Stimulated activated naive CD8-positive, alpha-beta T cell treated with anti-CD3 and anti-CD28 coated beads, Interleukin-15, Interleukin-2, amounts not matched to agents 100 ng/mL and 50 ng/mL, for 24 hours (primary cell): ENCODE data around the gene C20orf204.
A peak's percentile ranks its signal among the peaks of the same experiment; 100 is the strongest.

Experiments
- H3K27ac Mint-ChIP-seq: one replicate; pipeline ENCODE4 v1.8.0; 2021; ENCODE audit warnings: mild to moderate bottlenecking, mixed read lengths
- H3K27me3 Mint-ChIP-seq: one replicate; pipeline ENCODE4 v1.8.0; 2021; ENCODE audit warnings: mixed read lengths
- H3K36me3 Mint-ChIP-seq: one replicate; pipeline ENCODE4 v1.8.0; 2021; ENCODE audit warnings: low read depth, mixed read lengths
- H3K4me1 Mint-ChIP-seq: one replicate; pipeline ENCODE4 v1.8.0; 2021; ENCODE audit warnings: low read depth, mixed read lengths
- H3K4me3 Mint-ChIP-seq: one replicate; pipeline ENCODE4 v1.8.0; 2021; ENCODE audit warnings: mild to moderate bottlenecking, mixed read lengths
- H3K9me3 Mint-ChIP-seq: one replicate; pipeline ENCODE4 v1.8.0; 2021; ENCODE audit warnings: mixed read lengths

C20orf204 gene

DNA sequence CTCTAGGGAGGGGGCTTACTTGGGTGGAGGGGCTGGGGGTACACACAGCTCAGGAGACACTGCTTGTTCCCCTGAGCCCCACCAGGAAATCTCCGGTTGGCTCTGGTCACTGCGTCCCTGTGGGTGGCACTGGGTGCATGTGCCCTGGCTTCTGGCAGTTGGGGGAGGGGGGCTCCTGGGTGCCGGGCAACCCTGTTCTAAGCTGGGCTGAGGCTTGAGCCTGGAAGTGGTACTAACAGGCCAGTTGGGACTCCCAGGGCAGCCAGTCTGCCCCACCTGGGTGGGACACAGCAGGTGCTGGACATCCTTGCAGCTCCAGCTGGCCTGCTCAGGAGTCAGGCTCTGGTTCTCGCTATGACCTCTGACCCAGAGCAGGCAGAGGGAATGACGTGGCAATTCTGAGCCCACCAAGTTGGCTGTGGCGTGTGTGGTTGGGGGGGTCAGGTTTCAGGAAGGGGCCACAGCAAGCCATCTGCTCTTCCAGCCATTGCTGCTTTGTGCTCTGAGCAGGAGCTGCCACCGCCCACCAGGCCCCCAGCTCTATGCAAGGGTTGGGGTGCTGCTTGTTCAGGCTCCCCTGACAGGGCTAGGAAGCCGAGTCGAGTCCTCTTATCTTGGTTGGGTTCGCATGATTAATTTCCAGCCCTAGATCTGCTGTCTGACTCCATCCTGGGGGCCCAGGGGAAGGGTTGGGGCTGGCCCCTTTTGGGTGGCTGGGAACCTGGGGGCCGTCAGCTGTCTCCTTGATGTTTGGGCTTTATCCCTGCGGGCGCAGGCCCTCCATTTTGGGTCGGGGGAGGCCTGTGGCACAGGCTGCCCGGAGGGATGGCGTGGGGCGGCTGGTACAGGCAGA lies 590 bp downstream of the C20orf204 start:
- H3K36me3 Mint-ChIP-seq: peaks cover 14% of the 10 kb centered on the region
- peaks cover 68% of the 10 kb centered on the region for H3K4me1 Mint-ChIP-seq
- peak overlapping the region; percentile 71 for H3K27ac Mint-ChIP-seq
- peak overlapping the region; percentile 35 for H3K4me3 Mint-ChIP-seq
- no peaks in the 10 kb centered on the region for H3K27me3 Mint-ChIP-seq
- H3K9me3 Mint-ChIP-seq: no peaks in the 10 kb centered on the region

- Mint-ChIP-seq H3K4me3 (no peak overlapping the region), H3K4me1 (peaks cover 68% of the 10 kb centered on the region), H3K9me3 (no peaks in the 10 kb centered on the region)
Measured at GRCh38 chr20:64037199-64037497, 1.2 kb downstream of the C20orf204 start.

DNA sequence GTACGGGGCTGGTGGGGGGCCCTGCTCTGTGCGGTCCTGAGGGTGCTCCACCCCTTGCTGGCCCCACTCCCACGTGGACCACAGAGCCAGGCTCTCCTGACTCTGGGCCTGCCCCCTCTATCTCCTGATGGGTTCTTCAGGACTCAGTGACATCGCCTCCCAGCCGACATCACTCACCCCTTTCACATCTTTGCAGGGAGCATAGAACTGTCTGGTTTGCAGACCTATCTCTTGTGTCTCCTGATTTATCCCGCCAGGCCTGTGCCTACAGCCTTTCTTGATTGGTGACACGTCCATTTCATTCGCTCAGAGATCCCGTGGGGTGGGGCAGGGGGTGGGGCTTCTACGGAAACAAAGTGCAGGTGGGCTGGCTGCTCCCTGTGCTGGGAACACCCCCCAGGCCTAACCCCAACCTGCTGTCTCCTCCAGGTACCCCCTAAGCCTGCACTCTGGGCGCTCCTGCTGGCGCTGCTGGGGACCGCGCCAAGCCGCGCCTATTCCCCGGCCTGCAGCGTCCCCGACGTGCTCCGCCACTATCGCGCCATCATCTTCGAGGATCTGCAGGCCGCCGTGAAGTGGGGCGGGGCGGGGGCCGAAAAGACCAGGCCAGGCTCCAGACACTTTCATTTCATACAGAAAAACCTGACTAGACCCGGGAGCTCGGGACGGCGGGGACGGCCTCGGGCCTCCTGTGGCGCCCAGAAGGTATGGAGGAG lies 1.7 kb downstream of the C20orf204 start:
- H3K27me3 Mint-ChIP-seq: no peaks in the 10 kb centered on the region

More at GRCh38 chr20:64037199-64037497, 1.2 kb downstream of the C20orf204 start:
- peaks cover 14% of the 10 kb centered on the region for H3K36me3 Mint-ChIP-seq
- H3K27ac Mint-ChIP-seq: no peak overlapping the region
- H3K27me3 Mint-ChIP-seq: no peaks in the 10 kb centered on the region

DNA sequence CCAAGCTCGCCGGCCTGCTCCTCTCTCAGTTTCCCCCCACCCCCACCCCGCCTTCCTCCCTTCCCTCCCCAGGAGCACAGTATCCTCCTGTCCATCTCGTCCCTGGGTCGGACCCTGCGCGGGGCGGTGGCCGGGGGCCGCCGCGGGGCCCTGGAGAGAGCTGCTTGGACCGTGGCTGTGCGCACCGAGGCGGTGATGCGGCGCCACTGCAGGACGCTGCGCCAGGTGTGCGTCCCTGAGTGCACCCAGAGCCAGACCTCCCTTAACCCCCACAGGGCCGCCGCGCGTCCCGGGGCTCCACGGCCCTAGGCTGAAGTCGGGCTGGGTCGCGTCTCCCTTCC lies 2.2 kb downstream of the C20orf204 start:
- H3K4me1 Mint-ChIP-seq: peaks cover 66% of the 10 kb centered on the region
- no peak overlapping the region for H3K4me3 Mint-ChIP-seq
- no peaks in the 10 kb centered on the region for H3K27me3 Mint-ChIP-seq
- no peaks in the 10 kb centered on the region for H3K9me3 Mint-ChIP-seq
- H3K27ac Mint-ChIP-seq: no peak overlapping the region
- H3K36me3 Mint-ChIP-seq: peaks cover 11% of the 10 kb centered on the region

More for the DNA sequence above, 1.7 kb downstream of the C20orf204 start:
- Mint-ChIP-seq H3K4me3 (peak overlapping the region; percentile 54), H3K36me3 (peaks cover 11% of the 10 kb centered on the region), H3K27ac (no peak overlapping the region), H3K9me3 (no peaks in the 10 kb centered on the region), H3K4me1 (peaks cover 68% of the 10 kb centered on the region)

DNA sequence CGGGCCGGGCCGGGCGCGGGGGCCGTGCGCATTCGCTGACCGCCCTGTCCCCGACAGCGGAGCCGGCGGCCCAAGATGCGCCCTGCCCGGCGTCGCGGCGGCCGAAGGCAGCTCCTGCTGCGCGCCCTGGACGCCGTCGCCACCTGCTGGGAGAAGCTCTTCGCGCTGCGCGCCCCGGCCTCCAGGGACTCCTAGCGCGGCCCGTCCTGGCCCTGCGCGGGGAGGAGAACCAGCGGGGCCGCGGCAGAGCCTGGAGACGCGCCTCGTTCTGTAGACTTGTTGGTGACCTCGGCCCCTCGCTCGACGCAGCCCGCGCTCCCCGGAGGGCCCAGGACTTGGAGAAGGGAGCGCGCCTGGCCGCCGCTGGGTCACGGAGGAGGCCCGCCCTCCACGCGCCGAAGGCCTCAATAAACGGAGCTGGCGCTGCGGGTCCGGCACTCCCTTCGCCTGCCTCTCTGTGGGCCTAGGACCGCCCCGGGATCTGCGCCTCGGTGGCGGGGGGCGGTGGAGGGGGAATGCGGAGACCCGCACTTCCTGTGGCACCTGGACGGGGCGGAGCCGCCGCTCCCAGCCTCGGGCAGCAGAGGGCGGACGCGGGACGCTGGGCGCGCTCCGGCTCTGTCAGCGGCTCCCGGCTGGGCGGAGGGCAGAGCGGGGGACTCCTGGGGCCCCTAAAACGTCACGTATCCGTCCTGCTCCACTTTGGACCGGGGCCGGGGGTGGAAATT lies 2.7 kb downstream of the C20orf204 start:
- H3K36me3 Mint-ChIP-seq: peaks cover 7% of the 10 kb centered on the region
- no peaks in the 10 kb centered on the region for H3K27me3 Mint-ChIP-seq
- H3K9me3 Mint-ChIP-seq: no peaks in the 10 kb centered on the region
- peaks cover 61% of the 10 kb centered on the region for H3K4me1 Mint-ChIP-seq
- H3K27ac Mint-ChIP-seq: no peak overlapping the region
- peak overlapping the region; percentile 45 for H3K4me3 Mint-ChIP-seq

DNA sequence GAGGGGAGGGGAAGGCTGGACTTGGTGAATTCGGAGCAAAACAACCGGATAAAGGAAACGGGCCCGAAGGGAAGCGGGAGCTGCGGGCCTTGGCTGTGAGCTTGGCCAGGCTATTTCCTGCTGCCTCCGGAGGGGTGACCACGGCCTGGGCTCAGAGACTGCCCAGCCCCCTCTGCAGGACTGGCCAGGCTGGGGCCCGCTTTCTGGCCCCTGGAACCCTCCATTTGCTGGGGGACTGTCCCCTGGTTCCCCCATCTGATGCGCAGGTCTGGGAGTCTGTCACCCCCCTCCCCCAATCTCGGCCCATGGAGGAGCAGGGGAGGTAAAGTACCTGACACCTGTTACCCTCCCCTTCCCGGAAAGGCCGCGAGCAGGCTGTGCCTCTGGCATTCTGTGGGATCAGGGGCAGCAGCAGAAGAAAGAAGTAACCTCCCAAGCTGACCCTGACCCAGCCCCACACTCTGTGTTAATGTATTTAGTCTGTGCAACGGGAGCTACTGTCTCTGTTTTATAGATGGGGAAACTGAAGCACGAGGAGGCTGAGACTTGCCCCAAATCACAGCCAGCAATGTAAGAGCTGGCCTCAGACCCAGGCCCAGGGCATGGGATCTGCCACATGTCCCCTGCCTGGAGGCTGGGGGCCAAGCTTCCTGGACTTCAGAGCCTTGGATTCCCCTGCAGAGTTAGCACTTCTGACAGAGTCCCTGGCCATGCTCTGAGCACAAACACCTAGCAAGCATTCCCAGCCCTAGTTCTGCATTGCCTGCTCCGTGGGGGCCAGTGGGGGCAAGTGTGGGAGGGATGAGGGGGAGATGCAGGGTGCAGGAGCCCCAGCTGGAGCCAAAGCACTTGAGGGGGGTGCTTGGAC lies 3.5 kb downstream of the C20orf204 start:
- peaks cover 53% of the 10 kb centered on the region for H3K4me1 Mint-ChIP-seq
- no peaks in the 10 kb centered on the region for H3K27me3 Mint-ChIP-seq
- H3K9me3 Mint-ChIP-seq: no peaks in the 10 kb centered on the region
- peak overlapping the region; percentile 45 for H3K4me3 Mint-ChIP-seq
- no peak overlapping the region for H3K27ac Mint-ChIP-seq
- H3K36me3 Mint-ChIP-seq: no peaks in the 10 kb centered on the region

DNA sequence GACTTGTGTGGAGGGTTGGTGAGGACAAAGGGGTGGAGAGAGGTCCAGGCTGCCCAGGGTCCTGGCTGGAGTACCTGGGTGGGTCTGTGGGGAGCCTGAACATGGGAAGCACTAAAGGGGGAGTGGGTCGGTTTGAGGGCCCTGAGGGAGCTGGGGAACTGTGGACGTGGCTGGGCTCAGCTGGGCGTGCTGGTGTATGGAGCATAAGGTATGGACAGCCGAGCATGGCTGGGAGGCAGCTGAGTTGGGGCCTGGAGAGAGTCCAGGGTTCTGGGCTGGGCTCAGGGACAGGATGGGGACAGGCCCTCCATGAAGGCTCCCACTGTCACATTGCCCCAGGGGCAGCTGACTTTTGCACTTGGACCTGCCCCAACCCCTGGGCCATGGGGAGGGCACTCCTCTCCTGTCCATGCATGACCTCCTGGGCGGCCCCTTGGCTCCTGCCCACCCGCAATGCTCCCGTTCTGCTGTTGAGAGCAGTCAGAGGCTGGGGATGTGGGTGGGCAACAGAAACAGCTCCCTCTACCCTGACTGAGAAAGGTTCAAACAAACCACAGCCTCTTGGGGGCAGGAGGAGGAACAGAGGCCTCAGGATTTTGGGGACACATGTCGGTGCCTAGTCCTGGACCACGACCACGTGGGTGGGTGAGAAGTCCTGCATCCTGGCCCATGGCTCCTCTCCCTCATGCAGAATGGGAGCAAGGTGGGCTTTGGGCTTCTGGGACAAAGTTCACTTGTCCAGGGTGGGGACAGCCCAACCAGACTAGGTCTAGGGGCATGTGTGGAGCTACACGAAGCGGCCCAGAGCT lies 4.5 kb downstream of the C20orf204 start:
- Mint-ChIP-seq H3K27me3 (no peaks in the 10 kb centered on the region), H3K4me3 (no peak overlapping the region), H3K9me3 (no peaks in the 10 kb centered on the region), H3K4me1 (peaks cover 44% of the 10 kb centered on the region), H3K27ac (no peak overlapping the region), H3K36me3 (no peaks in the 10 kb centered on the region)

DNA sequence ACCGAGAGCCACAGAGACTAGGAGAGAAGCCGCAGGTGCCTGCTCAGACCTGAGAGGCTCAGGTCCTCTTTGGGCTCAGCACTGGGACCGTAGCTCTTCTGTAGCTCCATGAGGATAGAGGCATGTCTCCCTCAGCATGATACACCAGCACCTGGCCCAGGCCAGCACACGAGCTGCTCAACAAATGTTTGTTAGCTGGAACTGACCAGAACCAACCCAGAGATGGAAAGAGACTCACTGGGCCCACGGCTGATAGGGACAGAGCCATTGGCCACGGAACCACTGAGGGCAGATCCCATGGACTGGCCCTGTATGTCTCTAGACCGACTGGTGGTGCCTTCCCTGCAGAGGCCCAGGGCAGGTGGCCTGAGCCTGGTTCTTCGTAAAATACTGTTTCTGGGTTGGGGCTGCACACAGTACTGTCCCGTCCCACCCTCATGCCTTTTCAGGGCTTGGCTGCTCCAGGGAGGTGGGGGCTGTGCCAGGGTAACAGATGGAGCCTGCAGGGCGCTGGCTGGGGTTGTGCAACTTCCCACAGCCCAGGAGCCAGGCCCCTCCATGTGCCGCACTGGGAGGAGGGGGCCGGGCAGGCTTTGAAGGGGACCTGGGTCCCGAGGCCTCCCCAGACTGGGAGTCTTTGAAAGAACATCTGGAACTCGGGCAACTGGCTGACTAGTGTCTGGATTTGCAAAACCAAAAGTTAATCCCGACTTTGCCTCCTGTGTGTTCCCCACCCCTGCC lies 5.2 kb downstream of the C20orf204 start:
- H3K27me3 Mint-ChIP-seq: peaks cover 2% of the 10 kb centered on the region
- H3K36me3 Mint-ChIP-seq: no peaks in the 10 kb centered on the region
- H3K27ac Mint-ChIP-seq: no peak overlapping the region
- H3K4me3 Mint-ChIP-seq: peak overlapping the region; percentile 79
- peaks cover 41% of the 10 kb centered on the region for H3K4me1 Mint-ChIP-seq
- no peaks in the 10 kb centered on the region for H3K9me3 Mint-ChIP-seq

- H3K27me3 Mint-ChIP-seq: peaks cover 8% of the 10 kb centered on the region
- no peaks in the 10 kb centered on the region for H3K36me3 Mint-ChIP-seq
- peak overlapping the region; percentile 79 for H3K4me3 Mint-ChIP-seq
- H3K27ac Mint-ChIP-seq: peak overlapping the region; percentile 85
- peaks cover 41% of the 10 kb centered on the region for H3K4me1 Mint-ChIP-seq
- no peaks in the 10 kb centered on the region for H3K9me3 Mint-ChIP-seq
Measured at GRCh38 chr20:64041781-64042053, 5.7 kb downstream of the C20orf204 start.

DNA sequence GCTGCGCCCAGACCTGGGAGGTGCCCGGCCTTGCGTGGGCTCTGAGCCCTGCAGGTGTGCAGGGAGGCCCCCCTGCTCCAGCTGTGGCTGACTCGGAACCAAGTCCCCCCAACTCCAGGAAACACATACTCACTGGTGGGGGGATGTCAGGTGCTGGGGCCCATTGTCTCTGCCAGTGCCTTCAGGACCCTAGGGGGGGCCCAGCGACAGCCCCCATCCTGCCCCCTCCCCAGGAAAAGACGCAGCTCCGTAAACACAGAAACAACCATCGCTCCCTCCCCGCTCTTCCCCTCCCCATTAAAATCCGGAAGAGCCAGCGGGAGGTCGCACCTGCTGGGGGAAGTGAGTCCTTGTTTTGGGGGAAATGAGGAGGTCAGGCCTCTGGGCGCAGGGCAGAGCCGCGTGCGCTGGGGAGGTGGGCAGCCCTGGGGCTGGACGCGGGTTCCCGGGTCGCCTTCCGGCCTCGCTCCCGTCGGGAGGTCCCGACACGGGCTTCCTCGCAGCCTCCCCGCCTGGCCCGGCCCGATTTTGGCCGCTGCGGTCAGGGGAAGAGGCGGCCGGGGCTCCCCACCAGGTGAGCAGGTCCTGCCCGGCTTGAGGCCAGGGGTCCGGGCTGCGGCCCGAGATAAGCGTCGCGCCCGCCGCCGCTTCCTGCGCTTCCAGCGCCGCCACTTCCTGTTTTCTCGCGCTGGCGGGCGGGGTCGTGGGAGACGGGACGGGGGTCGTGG lies 6.2 kb downstream of the C20orf204 start:
- Mint-ChIP-seq H3K9me3 (no peaks in the 10 kb centered on the region), H3K36me3 (no peaks in the 10 kb centered on the region), H3K27me3 (peaks cover 13% of the 10 kb centered on the region), H3K27ac (peak overlapping the region; percentile 85), H3K4me3 (peak overlapping the region; percentile 79), H3K4me1 (peaks cover 37% of the 10 kb centered on the region)

- H3K27ac Mint-ChIP-seq: peak overlapping the region; percentile 31
- H3K4me3 Mint-ChIP-seq: no peak overlapping the region
- no peaks in the 10 kb centered on the region for H3K36me3 Mint-ChIP-seq
- H3K9me3 Mint-ChIP-seq: no peaks in the 10 kb centered on the region
- H3K4me1 Mint-ChIP-seq: peaks cover 30% of the 10 kb centered on the region
- H3K27me3 Mint-ChIP-seq: peaks cover 16% of the 10 kb centered on the region
Measured at GRCh38 chr20:64043768-64044167, 7.8 kb downstream of the C20orf204 start.

- H3K4me1 Mint-ChIP-seq: peaks cover 27% of the 10 kb centered on the region
Measured at GRCh38 chr20:64044484-64045247, 8.7 kb downstream of the C20orf204 start.

More at GRCh38 chr20:64044484-64045247, 8.7 kb downstream of the C20orf204 start:
- H3K9me3 Mint-ChIP-seq: no peaks in the 10 kb centered on the region
- no peak overlapping the region for H3K27ac Mint-ChIP-seq
- no peak overlapping the region for H3K4me3 Mint-ChIP-seq
- no peaks in the 10 kb centered on the region for H3K36me3 Mint-ChIP-seq
- peaks cover 16% of the 10 kb centered on the region for H3K27me3 Mint-ChIP-seq
